Measurements from ENCODE around the gene DNM2. TPM values are rescaled to one million over a fixed set of nuclear protein-coding genes. Genes with fewer than 3 reads are reported as not detected.

The DNM2 gene
- total and polyA plus RNA-seq, 9 of the 15 experiments (the other 6 are each of a cell fraction or from before 2014, with no cell fraction given): 2.2 to 161 (median 72.6) TPM

DNA sequence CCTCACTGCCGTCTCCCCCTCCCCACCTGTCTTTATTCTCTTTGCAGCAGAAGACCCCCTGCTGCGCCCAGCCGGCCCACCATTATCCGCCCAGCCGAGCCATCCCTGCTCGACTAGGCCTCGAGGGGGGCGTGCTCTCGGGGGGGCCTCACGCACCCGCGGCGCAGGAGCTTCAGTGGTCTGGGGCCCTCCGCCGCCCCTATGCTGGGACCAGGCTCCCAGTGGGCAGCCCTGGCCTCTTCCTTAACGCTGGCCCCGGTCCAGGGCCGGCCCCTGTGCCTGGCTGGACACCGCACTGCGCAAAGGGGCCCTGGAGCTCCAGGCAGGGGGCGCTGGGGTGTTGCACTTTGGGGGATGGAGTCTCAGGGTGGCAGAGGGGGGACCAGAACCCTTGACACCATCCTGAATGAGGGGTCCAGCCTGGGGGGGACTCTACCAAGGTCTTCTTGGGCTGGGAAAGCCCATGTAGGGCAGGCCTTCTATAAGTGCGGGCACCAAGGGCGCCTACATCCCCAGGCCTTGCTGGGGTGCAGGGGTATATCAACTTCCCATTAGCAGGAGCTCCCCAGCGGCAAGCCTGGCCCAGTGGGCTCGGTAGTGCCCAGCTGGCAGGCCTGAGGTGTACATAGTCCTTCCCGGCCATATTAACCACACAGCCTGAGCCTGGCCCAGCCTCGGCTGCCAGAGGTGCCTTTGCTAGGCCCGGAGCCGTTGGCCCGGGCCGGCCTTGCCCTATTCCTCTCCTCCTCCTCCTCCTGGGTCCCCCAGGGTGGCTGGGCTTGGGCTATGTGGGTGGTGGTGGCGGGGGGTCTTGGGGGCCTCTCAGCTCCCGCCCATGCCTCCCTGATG, 113.3 kb downstream of the DNM2 start:
- DNase-seq (ENCODE audit: extremely low read depth in 1 of 4, low spot score in 3 of 4): peak in 1 of 4 experiments; percentile 22
- Histone ChIP-seq H3K9ac (ENCODE audit: insufficient read depth in 1 of 2, low read depth in 2 of 2, low read length in 2 of 2) (peak overlapping the region in 1 of 2 experiments; percentile 40; a peak in 2 of 4 replicates), H3K27ac (ENCODE audit: extremely low read depth, low read depth, low read length) (no peak overlapping the region), H2AFZ (ENCODE audit: low read depth, low read length) (no peak overlapping the region), H4K20me1 (replicated peaks; ENCODE audit: control insufficient read depth, insufficient read depth, low read length) (peaks cover 7% of the 10 kb centered on the region; the same call in 1 of the 2 replicates), H3K9me1 (ENCODE audit: control insufficient read depth, insufficient read depth, low read length) (no peaks in the 10 kb centered on the region), H3K4me1 (replicated peaks in 1 of 2; ENCODE audit: control insufficient read depth in 2 of 2, insufficient read depth in 2 of 2, low read length in 2 of 2) (peaks cover 4 to 55% of the 10 kb centered on the region in 2 experiments; a peak in 4 of 5 replicates), H3K36me3 (ENCODE audit: control insufficient read depth, insufficient read depth, low read length) (peaks cover 75% of the 10 kb centered on the region; the same call in 2 of the 3 replicates), H3K4me2 (ENCODE audit: insufficient read depth, low read length) (no peak overlapping the region), H3K9me3 (replicated peaks; ENCODE audit: control insufficient read depth, insufficient read depth, low read depth, low read length) (no peaks in the 10 kb centered on the region), H3K4me3 (no peak overlapping the region), H3K27me3 (ENCODE audit: control insufficient read depth in 2 of 2, insufficient read depth in 2 of 2, low read length in 2 of 2) (no peaks in the 10 kb centered on the region), H3K79me2 (ENCODE audit: control insufficient read depth, insufficient read depth, low read length) (peaks cover 7% of the 10 kb centered on the region; the same call in 2 of the 3 replicates)
- CTCF ChIA-PET (ENCODE audit: low intra/inter-chr PET ratio): no interaction called here
- POLR2A ChIA-PET: interaction anchor here (0.6 to 7.4 kb wide), 4 partner anchors 8 to 65 kb away, joined by 4 to 58 read pairs (median 6); no protein-coding TSS in a partner anchor
- intact Hi-C loops (cut with micrococcal nuclease): no loop called here
- in situ Hi-C loops (cut with MboI): no loop called here
- ATAC-seq: no peak
- TSS peak; percentile 52 for BruUV-seq (replicated peaks)
- FAIRE-seq: no peak
- 97% methylated on average over 21 of the region's 33 CpGs for WGBS (ENCODE audit: insufficient coverage, low coverage, missing lambda C conversion rate)
- TF ChIP-seq DNMT1 (IDR thresholded peaks at IDR 0.05): no peak
- no peak for TF ChIP-seq ZNF507 (tag; conservative IDR thresholded peaks at IDR 0.05)
- TF ChIP-seq ZNF124 (CRISPR knock-in tag; IDR thresholded peaks at IDR 0.05): no peak
- no peak for TF ChIP-seq ZNF217 (CRISPR knock-in tag; IDR thresholded peaks at IDR 0.05)
- TF ChIP-seq, protein P1, sequence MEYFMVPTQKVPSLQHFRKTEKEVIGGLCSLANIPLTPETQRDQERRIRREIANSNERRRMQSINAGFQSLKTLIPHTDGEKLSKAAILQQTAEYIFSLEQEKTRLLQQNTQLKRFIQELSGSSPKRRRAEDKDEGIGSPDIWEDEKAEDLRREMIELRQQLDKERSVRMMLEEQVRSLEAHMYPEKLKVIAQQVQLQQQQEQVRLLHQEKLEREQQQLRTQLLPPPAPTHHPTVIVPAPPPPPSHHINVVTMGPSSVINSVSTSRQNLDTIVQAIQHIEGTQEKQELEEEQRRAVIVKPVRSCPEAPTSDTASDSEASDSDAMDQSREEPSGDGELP (CRISPR knock-in tag; IDR thresholded peaks at IDR 0.05; ENCODE audit: borderline replicate concordance): no peak
- no peak for TF ChIP-seq KHSRP (IDR thresholded peaks at IDR 0.05)
- TF ChIP-seq, protein P2, sequence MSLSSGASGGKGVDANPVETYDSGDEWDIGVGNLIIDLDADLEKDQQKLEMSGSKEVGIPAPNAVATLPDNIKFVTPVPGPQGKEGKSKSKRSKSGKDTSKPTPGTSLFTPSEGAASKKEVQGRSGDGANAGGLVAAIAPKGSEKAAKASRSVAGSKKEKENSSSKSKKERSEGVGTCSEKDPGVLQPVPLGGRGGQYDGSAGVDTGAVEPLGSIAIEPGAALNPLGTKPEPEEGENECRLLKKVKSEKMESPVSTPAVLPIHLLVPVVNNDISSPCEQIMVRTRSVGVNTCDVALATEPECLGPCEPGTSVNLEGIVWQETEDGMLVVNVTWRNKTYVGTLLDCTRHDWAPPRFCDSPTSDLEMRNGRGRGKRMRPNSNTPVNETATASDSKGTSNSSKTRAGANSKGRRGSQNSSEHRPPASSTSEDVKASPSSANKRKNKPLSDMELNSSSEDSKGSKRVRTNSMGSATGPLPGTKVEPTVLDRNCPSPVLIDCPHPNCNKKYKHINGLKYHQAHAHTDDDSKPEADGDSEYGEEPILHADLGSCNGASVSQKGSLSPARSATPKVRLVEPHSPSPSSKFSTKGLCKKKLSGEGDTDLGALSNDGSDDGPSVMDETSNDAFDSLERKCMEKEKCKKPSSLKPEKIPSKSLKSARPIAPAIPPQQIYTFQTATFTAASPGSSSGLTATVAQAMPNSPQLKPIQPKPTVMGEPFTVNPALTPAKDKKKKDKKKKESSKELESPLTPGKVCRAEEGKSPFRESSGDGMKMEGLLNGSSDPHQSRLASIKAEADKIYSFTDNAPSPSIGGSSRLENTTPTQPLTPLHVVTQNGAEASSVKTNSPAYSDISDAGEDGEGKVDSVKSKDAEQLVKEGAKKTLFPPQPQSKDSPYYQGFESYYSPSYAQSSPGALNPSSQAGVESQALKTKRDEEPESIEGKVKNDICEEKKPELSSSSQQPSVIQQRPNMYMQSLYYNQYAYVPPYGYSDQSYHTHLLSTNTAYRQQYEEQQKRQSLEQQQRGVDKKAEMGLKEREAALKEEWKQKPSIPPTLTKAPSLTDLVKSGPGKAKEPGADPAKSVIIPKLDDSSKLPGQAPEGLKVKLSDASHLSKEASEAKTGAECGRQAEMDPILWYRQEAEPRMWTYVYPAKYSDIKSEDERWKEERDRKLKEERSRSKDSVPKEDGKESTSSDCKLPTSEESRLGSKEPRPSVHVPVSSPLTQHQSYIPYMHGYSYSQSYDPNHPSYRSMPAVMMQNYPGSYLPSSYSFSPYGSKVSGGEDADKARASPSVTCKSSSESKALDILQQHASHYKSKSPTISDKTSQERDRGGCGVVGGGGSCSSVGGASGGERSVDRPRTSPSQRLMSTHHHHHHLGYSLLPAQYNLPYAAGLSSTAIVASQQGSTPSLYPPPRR (CRISPR knock-in tag; IDR thresholded peaks at IDR 0.05; ENCODE audit: borderline replicate concordance): no peak
- TF ChIP-seq POLR2B (IDR thresholded peaks at IDR 0.05; ENCODE audit: low read depth, partially characterized antibody): no peak
- peak; percentile 58 for TF ChIP-seq RBFOX2 (IDR thresholded peaks at IDR 0.05; ENCODE audit: low read depth, low read length)
